SU-DHL-6 (cell line): Measurements from ENCODE around the gene L3MBTL1.

Experiments used
- H2AFZ ChIP-seq: fragments of 200-600 bp; sonication (generic); 2 replicates; pipeline ENCODE4 v1.6.1; 2014; ENCODE audit warnings: low read depth, mild to moderate bottlenecking, moderate library complexity, mixed read lengths, antibody characterized with exemption, low read length; ENCODE audit not compliant: severe bottlenecking
- H3F3A ChIP-seq: fragments of 200-600 bp; shearing (Covaris generic); 2 replicates; pipeline ENCODE4 v1.6.0; 2016; ENCODE audit warnings: antibody characterized with exemption, mild to moderate bottlenecking; ENCODE audit not compliant: insufficient read depth
- H3K27ac ChIP-seq: fragments of 200-600 bp; sonication (generic); 2 replicates; pipeline ENCODE4 v1.5.1; 2016; ENCODE audit warnings: low read depth, mild to moderate bottlenecking, low read length, moderate library complexity, mixed read lengths
- H3K27me3 ChIP-seq: fragments of 200-600 bp; sonication (generic), shearing (Covaris generic); 2 replicates; pipeline ENCODE4 v1.6.0; 2014; ENCODE audit warnings: mild to moderate bottlenecking, low read length
- H3K36me3 ChIP-seq: fragments of 200-600 bp; sonication (generic); 2 replicates; pipeline ENCODE4 v1.6.1; 2014; ENCODE audit warnings: mild to moderate bottlenecking, low read length, mixed read lengths
- H3K4me2 ChIP-seq: fragments of 300-600, 200-600 bp; shearing (Covaris generic), sonication (generic); 2 replicates; pipeline ENCODE4 v1.6.0; 2014; ENCODE audit warnings: low read length, low read depth, mild to moderate bottlenecking; ENCODE audit not compliant: poor library complexity, severe bottlenecking
- H3K4me3 ChIP-seq: fragments of 200-600 bp; sonication (generic); 2 replicates; pipeline ENCODE4 v1.5.1; 2014; ENCODE audit warnings: antibody characterized with exemption, low read length, mild to moderate bottlenecking, mixed read lengths; ENCODE audit not compliant: insufficient read depth, poor library complexity, severe bottlenecking
- H3K79me2 ChIP-seq: fragments of 200-600 bp; sonication (generic); 2 replicates; pipeline ENCODE4 v1.6.1; 2014; ENCODE audit warnings: mild to moderate bottlenecking, low read length, moderate library complexity; ENCODE audit not compliant: insufficient read depth
- H3K9ac ChIP-seq: fragments of 200-600 bp; sonication (generic); 2 replicates; pipeline ENCODE4 v1.7.0; 2014; ENCODE audit warnings: mild to moderate bottlenecking, low read length
- H3K9me2 ChIP-seq: fragments of 200-600 bp; sonication (generic); replicated peaks from 2 replicates; pipeline ENCODE4 v1.6.1; 2014; ENCODE audit warnings: low read length; ENCODE audit not compliant: insufficient read depth
- H3K9me3 ChIP-seq: fragments of 200-600 bp; sonication (generic); 2 replicates; pipeline ENCODE4 v1.6.1; 2014; ENCODE audit warnings: low read length, mixed read lengths; ENCODE audit not compliant: insufficient read depth
- H4K20me1 ChIP-seq: fragments of 200-600 bp; sonication (generic); 2 replicates; pipeline ENCODE4 v1.6.1; 2014; ENCODE audit warnings: low read depth, mild to moderate bottlenecking, antibody characterized with exemption, low read length, moderate library complexity, mixed read lengths
- CTCF ChIP-seq: fragments of 200-600 bp; sonication (generic); IDR thresholded peaks from one replicate; pipeline ENCODE4 v1.5.1; 2017; ENCODE audit warnings: antibody characterized with exemption, mild to moderate bottlenecking, low read length, moderate library complexity; ENCODE audit not compliant: insufficient read depth, poor library complexity, severe bottlenecking
- EZH2phosphoT487 ChIP-seq: fragments of 200-600 bp; sonication (generic), shearing (Covaris generic); conservative IDR thresholded peaks from 2 replicates; pipeline ENCODE4 v1.6.1; 2018; ENCODE audit warnings: mild to moderate bottlenecking, antibody characterized with exemption, low read length, moderate library complexity, mixed read lengths

L3MBTL1 gene

GRCh38 chr20:43545837-43546578 is 38.5 kb downstream of the L3MBTL1 start:
- Histone ChIP-seq H2AFZ (no peak overlapping the region), H3K9ac (no peak overlapping the region), H3K27ac (no peak overlapping the region), H4K20me1 (no peaks in the 10 kb centered on the region), H3K79me2 (no peaks in the 10 kb centered on the region), H3K36me3 (no peaks in the 10 kb centered on the region), H3K4me3 (no peak overlapping the region), H3K4me2 (no peak overlapping the region), H3K9me3 (no peaks in the 10 kb centered on the region), H3K27me3 (no peaks in the 10 kb centered on the region), H3F3A (no peaks in the 10 kb centered on the region), H3K9me2 (no peaks in the 10 kb centered on the region)
- no peak for TF ChIP-seq EZH2phosphoT487

GRCh38 chr20:43548273-43548880 is 40.9 kb downstream of the L3MBTL1 start:
- no peak overlapping the region for H3K27ac ChIP-seq
- TF ChIP-seq CTCF: no peak
- H3K9me3 ChIP-seq: no peaks in the 10 kb centered on the region
- H4K20me1 ChIP-seq: no peaks in the 10 kb centered on the region
- H3K27me3 ChIP-seq: no peaks in the 10 kb centered on the region
- no peaks in the 10 kb centered on the region for H3K79me2 ChIP-seq
- no peaks in the 10 kb centered on the region for H3K36me3 ChIP-seq
- H3F3A ChIP-seq: no peaks in the 10 kb centered on the region
- no peak overlapping the region for H3K9ac ChIP-seq
- H3K4me2 ChIP-seq: no peak overlapping the region
- no peak overlapping the region for H3K4me3 ChIP-seq
- no peak overlapping the region for H2AFZ ChIP-seq
- no peaks in the 10 kb centered on the region for H3K9me2 ChIP-seq

- Histone ChIP-seq H3K4me2 (no peak overlapping the region), H2AFZ (no peak overlapping the region), H3K4me3 (no peak overlapping the region), H3K36me3 (no peaks in the 10 kb centered on the region), H3F3A (no peaks in the 10 kb centered on the region), H3K9ac (no peak overlapping the region), H3K9me3 (no peaks in the 10 kb centered on the region), H3K27me3 (no peaks in the 10 kb centered on the region), H3K9me2 (no peaks in the 10 kb centered on the region), H3K27ac (no peak overlapping the region), H4K20me1 (no peaks in the 10 kb centered on the region), H3K79me2 (no peaks in the 10 kb centered on the region)
- no peak for TF ChIP-seq EZH2phosphoT487
- TF ChIP-seq CTCF: no peak
These were observed 42.0 kb downstream of the L3MBTL1 start for GRCh38 chr20:43549416-43550065.

GRCh38 chr20:43550456-43550855 is 43.0 kb downstream of the L3MBTL1 start:
- H3K79me2 ChIP-seq: no peaks in the 10 kb centered on the region
- H2AFZ ChIP-seq: no peak overlapping the region
- no peak overlapping the region for H3K27ac ChIP-seq
- no peaks in the 10 kb centered on the region for H3F3A ChIP-seq
- H3K36me3 ChIP-seq: no peaks in the 10 kb centered on the region
- H4K20me1 ChIP-seq: no peaks in the 10 kb centered on the region
- no peaks in the 10 kb centered on the region for H3K27me3 ChIP-seq
- H3K4me3 ChIP-seq: no peak overlapping the region
- H3K9ac ChIP-seq: no peak overlapping the region
- H3K4me2 ChIP-seq: no peak overlapping the region
- no peak for TF ChIP-seq EZH2phosphoT487
- no peak for TF ChIP-seq CTCF
- H3K9me3 ChIP-seq: no peaks in the 10 kb centered on the region
- no peaks in the 10 kb centered on the region for H3K9me2 ChIP-seq
